ENCODE measurements around the gene GABRR1.

DNA sequence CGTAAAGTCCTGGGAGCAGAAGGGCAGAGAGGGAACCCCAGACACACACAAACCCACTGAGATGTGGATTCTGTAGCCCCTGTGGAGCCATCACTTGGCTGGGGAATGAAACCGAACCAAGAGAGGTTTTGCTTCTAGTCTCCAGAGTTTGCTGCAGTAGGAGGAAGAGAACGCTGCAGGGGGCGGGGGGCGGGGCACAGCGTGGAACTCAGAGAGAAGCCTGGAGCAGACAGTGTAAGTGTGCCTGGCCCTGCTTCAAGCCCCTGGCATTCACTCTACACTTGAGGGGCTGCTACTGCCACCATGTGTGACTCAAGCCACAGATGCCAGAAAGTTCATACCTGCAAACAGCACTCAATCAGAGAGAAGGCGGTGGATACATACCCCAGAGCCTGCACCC lies 18.9 kb downstream of the GABRR1 start:
- TF ChIP-seq, protein P1, sequence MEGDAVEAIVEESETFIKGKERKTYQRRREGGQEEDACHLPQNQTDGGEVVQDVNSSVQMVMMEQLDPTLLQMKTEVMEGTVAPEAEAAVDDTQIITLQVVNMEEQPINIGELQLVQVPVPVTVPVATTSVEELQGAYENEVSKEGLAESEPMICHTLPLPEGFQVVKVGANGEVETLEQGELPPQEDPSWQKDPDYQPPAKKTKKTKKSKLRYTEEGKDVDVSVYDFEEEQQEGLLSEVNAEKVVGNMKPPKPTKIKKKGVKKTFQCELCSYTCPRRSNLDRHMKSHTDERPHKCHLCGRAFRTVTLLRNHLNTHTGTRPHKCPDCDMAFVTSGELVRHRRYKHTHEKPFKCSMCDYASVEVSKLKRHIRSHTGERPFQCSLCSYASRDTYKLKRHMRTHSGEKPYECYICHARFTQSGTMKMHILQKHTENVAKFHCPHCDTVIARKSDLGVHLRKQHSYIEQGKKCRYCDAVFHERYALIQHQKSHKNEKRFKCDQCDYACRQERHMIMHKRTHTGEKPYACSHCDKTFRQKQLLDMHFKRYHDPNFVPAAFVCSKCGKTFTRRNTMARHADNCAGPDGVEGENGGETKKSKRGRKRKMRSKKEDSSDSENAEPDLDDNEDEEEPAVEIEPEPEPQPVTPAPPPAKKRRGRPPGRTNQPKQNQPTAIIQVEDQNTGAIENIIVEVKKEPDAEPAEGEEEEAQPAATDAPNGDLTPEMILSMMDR (IDR thresholded peaks at IDR 0.05 in 8 of 11, conservative IDR thresholded peaks at IDR 0.05 in 3 of 11) = no peak
- no peak for TF ChIP-seq POLR2A (IDR thresholded peaks at IDR 0.05)
- no peak for TF ChIP-seq POLR2AphosphoS5 (IDR thresholded peaks at IDR 0.05)
